Lung (tissue), 12 donors: Measurements from ENCODE around the gene LRRC10. TPM values are rescaled to one million over a fixed set of nuclear protein-coding genes. Genes with fewer than 3 reads are reported as not detected.

Experiments
- ATAC-seq: fragments of 200-7000 bp; cut with Tn5 transposase; one replicate; pipeline ENCODE4 v1.9.1; 2020; ENCODE audit warnings: moderate number of reproducible peaks; ENCODE audit not compliant: insufficient read depth, low FRiP score
- DNase-seq, 3 donors: peaks; one replicate each; pipeline ENCODE4 v3.0.0-alpha.2; 2013 to 2017
- H3K27ac ChIP-seq, 2 donors: one replicate each; pipeline ENCODE4 v1.5.1; 2013; ENCODE audit warnings: mild to moderate bottlenecking in 2 of 2, moderate library complexity in 2 of 2, control low read depth in 1 of 2, inconsistent platforms in 1 of 2, low read depth in 1 of 2, low read length in 1 of 2
- H3K27me3 ChIP-seq, 3 donors: one replicate each; pipeline ENCODE4 v1.5.1; 2013; ENCODE audit warnings: low read length in 2 of 3; ENCODE audit not compliant: control insufficient read depth in 3 of 3, insufficient read depth in 3 of 3
- H3K36me3 ChIP-seq, 4 donors: one replicate each; pipeline ENCODE4 v1.5.1; 2013; ENCODE audit warnings: low read length in 4 of 4, mild to moderate bottlenecking in 1 of 4, moderate library complexity in 1 of 4; ENCODE audit not compliant: control insufficient read depth in 4 of 4, insufficient read depth in 4 of 4
- H3K4me1 ChIP-seq, 5 donors: one replicate each; pipeline ENCODE4 v1.5.1; 2013; ENCODE audit warnings: low read length in 5 of 5, mild to moderate bottlenecking in 2 of 5, moderate library complexity in 1 of 5; ENCODE audit not compliant: control insufficient read depth in 5 of 5, insufficient read depth in 5 of 5
- H3K4me3 ChIP-seq: one replicate; pipeline ENCODE4 v1.5.1; 2013; ENCODE audit warnings: mild to moderate bottlenecking, control low read depth, moderate library complexity
- H3K9ac ChIP-seq, 2 donors: one replicate each; pipeline ENCODE4 v1.5.1; 2013; ENCODE audit warnings: low read length in 2 of 2, control low read depth in 1 of 2; ENCODE audit not compliant: insufficient read depth in 1 of 2
- H3K9me3 ChIP-seq, 4 donors: one replicate each; pipeline ENCODE4 v1.5.1; 2013; ENCODE audit warnings: low read length in 3 of 4, mild to moderate bottlenecking in 1 of 4, moderate library complexity in 1 of 4; ENCODE audit not compliant: control insufficient read depth in 4 of 4, insufficient read depth in 3 of 4
- WGBS, 2 donors: extraction: QIAGEN DNeasy Blood & Tissue Kit; methylation state at CpG; one replicate each; pipeline ENCODE4 v1.1.7; 2013; 5-methylcytosine and 5-hydroxymethylcytosine counted together
- polyA plus RNA-seq, 2 donors: library from polyadenylated mRNA; stranded (reverse); fragments of 200-250 nt; gene quantifications; one replicate each; pipeline ENCODE4 v1.2.1, GENCODE V29; 2013
- total RNA-seq, 2 donors: library from RNA; depleted of rRNA in 1 of 2; stranded (reverse); fragments of >200 nt in 1 of 2; gene quantifications; one replicate each; pipeline ENCODE4 v1.2.1, GENCODE V29; 2014 to 2021
- TF ChIP-seq, protein P1 (sequence below): IDR thresholded peaks from 2 replicates; pipeline ENCODE4 v1.5.1; 2012; ENCODE audit warnings: mild to moderate bottlenecking; ENCODE audit errors: control extremely low read depth, extremely low read depth
- donor health status: control.
- donor health status: control.
- donor health status: Bipolar disorder and iron deficiency.
- donor health status: healthy.
- donor health status: DM: yes; HTN: yes; CAD: no.

LRRC10 gene
- total and polyA plus RNA-seq, 4 donors: 0.40 TPM; not detected in 3

- Histone ChIP-seq H3K4me3 (no peak overlapping the region), H3K9ac (no peak overlapping the region), H3K27ac (no peak overlapping the region), H3K36me3 (peaks cover 30 to 72% (median 44%) of the 10 kb centered on the region in 4 donors), H3K4me1 (peaks cover 0 to 3% (median 0%) of the 10 kb centered on the region in 5 donors), H3K27me3 (no peaks in the 10 kb centered on the region), H3K9me3 (no peaks in the 10 kb centered on the region)
- WGBS, 2 donors: 98 to 100% methylated on average over 2 of the region's 2 CpGs
- TF ChIP-seq, protein P1, sequence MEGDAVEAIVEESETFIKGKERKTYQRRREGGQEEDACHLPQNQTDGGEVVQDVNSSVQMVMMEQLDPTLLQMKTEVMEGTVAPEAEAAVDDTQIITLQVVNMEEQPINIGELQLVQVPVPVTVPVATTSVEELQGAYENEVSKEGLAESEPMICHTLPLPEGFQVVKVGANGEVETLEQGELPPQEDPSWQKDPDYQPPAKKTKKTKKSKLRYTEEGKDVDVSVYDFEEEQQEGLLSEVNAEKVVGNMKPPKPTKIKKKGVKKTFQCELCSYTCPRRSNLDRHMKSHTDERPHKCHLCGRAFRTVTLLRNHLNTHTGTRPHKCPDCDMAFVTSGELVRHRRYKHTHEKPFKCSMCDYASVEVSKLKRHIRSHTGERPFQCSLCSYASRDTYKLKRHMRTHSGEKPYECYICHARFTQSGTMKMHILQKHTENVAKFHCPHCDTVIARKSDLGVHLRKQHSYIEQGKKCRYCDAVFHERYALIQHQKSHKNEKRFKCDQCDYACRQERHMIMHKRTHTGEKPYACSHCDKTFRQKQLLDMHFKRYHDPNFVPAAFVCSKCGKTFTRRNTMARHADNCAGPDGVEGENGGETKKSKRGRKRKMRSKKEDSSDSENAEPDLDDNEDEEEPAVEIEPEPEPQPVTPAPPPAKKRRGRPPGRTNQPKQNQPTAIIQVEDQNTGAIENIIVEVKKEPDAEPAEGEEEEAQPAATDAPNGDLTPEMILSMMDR: no peak
- ATAC-seq (no peak), DNase-seq (no peak)
These were observed 15.0 kb downstream of the LRRC10 start for GRCh38 chr12:69595689-69596088.

GRCh38 chr12:69589082-69589481 is 21.6 kb downstream of the LRRC10 start:
- 84 to 92% methylated on average over 2 of the region's 2 CpGs for WGBS, 2 donors
- no peak for ATAC-seq
- no peak overlapping the region for H3K9ac ChIP-seq
- H3K36me3 ChIP-seq: peaks cover 22 to 63% (median 56%) of the 10 kb centered on the region in 4 donors
- TF ChIP-seq, protein P1: no peak
- H3K27ac ChIP-seq: no peak overlapping the region
- no peaks in the 10 kb centered on the region for H3K27me3 ChIP-seq
- DNase-seq: no peak
- H3K9me3 ChIP-seq: no peaks in the 10 kb centered on the region
- peaks cover 0 to 4% (median 2%) of the 10 kb centered on the region in 5 donors for H3K4me1 ChIP-seq
- no peak overlapping the region for H3K4me3 ChIP-seq

DNA sequence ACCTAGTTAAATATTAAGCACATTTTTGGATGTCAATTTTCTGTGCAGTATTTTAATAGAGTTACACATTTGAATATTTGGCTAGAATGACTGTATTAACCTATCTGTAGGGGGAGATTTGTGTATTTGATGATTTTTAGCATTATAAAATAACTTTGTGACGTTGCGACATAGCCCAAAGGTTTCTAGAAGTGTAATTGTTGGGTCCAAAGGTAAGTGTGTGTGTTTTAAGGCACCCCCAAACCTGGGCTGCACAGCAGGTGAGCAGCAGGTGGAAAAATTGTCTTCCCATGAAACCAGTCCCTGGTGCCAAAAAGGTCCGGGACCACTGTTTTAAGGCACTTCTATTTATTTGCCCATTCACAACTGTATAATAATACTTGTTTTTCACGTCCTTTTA is 22.2 kb downstream of the LRRC10 start:
- no peak overlapping the region for H3K27ac ChIP-seq
- WGBS, 2 donors: 94 to 96% methylated on average over 4 of the region's 4 CpGs
- TF ChIP-seq, protein P1: no peak
- DNase-seq: no peak
- no peaks in the 10 kb centered on the region for H3K9me3 ChIP-seq
- H3K4me3 ChIP-seq: no peak overlapping the region
- H3K36me3 ChIP-seq: peaks cover 19 to 62% (median 50%) of the 10 kb centered on the region in 4 donors
- peaks cover 0 to 4% (median 2%) of the 10 kb centered on the region in 5 donors for H3K4me1 ChIP-seq
- no peaks in the 10 kb centered on the region for H3K27me3 ChIP-seq
- H3K9ac ChIP-seq: no peak overlapping the region
- no peak for ATAC-seq
